ENCODE measurements around the gene MAJIN. TPM values are rescaled to one million over a fixed set of nuclear protein-coding genes. Genes with fewer than 3 reads are reported as not detected.
A peak's percentile ranks its signal among the peaks of the same experiment; 100 is the strongest.

MAJIN gene
- total and polyA plus RNA-seq, 11 donors = not detected

DNA sequence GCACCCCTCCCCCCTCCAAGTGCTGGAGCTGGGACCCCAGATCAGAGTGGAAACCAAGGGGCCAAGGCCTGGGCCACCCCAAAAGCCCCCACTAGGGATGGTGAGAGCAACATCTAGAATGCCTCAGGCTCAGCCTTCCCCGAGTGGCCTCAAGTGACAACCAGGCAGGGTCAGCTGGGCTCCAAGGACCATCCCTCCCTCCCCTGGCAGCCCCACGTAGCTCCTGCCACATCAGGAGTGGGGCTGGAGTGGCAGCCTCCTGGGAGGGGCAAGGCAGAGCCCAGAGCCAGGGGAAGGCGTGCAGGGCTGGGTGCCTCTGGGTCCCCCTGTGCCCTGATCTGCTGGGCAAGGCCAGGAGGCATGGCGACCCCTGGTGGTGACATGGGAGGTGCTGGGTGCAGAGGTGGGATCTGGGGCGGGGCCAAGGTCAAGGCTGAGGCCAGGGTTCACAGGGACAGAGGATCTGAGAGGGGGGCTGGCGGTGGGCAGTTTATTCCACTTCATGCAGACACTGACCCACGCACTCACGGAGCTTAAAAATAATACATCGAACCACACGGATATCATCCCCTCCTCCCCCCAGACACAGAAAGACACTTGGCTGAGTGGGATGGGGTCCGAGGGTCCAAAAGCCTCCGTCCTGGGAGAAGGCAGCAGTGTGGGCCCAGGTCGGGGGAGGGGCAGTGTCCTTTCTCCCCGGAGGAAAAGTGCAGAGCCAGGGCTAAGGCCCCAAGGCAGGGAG, 77.7 kb downstream of the MAJIN start:
- TF ChIP-seq, protein P1, sequence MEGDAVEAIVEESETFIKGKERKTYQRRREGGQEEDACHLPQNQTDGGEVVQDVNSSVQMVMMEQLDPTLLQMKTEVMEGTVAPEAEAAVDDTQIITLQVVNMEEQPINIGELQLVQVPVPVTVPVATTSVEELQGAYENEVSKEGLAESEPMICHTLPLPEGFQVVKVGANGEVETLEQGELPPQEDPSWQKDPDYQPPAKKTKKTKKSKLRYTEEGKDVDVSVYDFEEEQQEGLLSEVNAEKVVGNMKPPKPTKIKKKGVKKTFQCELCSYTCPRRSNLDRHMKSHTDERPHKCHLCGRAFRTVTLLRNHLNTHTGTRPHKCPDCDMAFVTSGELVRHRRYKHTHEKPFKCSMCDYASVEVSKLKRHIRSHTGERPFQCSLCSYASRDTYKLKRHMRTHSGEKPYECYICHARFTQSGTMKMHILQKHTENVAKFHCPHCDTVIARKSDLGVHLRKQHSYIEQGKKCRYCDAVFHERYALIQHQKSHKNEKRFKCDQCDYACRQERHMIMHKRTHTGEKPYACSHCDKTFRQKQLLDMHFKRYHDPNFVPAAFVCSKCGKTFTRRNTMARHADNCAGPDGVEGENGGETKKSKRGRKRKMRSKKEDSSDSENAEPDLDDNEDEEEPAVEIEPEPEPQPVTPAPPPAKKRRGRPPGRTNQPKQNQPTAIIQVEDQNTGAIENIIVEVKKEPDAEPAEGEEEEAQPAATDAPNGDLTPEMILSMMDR (IDR thresholded peaks at IDR 0.05) = peak; percentile 86 to 95 (median 90)
- no peak for TF ChIP-seq POLR2A (IDR thresholded peaks at IDR 0.05)
- H3K36me3 ChIP-seq = peaks cover 0 to 45% (median 36%) of the 10 kb centered on the region in 9 donors
- H3K27me3 ChIP-seq = no peaks in the 10 kb centered on the region
- WGBS, 4 donors = 21 to 36% (median 33%) methylated on average over 10 to 14 of the region's 14 CpGs
- DNase-seq (peak; percentile 85 to 96 (median 87)), ATAC-seq (peak; percentile 46 to 84 (median 80))
- H3K27ac ChIP-seq = peak overlapping the region in 6 of 12 donors; percentile 7 to 74 (median 48)
- peaks cover 0 to 47% (median 13%) of the 10 kb centered on the region in 12 donors for H3K4me1 ChIP-seq
- intact Hi-C loops (cut with DNase I) = loop anchor here (1.0 to 5.0 kb wide), 4 partner anchors 47 to 107 kb away; no protein-coding TSS in a partner anchor
- no peak overlapping the region for H3K4me3 ChIP-seq
- no peaks in the 10 kb centered on the region for H3K9me3 ChIP-seq

DNA sequence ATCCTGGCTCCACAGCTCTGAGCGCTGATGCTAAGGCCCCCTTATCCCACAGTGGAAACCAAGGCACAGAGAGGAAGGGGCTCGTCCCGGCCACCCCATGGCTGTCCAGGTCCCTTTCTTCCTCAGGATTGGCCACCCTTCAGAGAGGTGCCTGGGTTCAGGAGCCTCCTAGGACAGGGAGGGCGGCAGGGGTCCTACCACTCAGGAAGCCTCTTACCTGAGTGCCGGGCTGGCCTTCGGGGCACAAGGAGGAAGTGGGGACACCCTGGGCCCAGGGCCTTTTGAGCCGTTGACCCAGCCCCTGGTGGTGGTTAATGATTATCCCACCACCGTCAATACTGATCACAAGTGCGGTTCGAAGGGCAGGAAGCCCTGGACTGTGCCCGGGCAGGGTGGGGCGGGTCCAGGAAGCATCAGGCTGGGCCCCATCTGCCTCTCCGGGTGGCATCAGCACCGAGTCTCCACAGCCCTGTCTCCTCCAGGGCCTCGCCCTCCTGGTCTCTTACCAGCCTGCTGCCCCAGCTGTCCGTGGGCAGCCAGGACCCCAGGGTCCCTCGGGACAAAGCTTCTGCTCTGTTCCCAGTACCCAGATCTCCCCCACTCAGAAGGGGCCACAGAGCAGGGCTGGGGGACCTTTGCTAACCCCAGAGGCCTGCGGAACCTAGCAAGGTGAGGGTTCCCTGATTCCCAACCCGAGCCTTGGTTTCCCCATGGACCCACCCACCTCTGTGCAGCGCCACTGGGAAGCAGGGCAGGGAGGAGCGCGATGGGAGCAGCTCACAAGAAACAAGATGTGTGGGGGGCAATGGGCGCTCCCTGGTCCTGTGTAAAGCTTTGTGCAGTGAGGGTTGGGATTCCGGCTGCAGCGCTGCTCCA, 78.5 kb downstream of the MAJIN start:
- TF ChIP-seq, protein P1 (IDR thresholded peaks at IDR 0.05) = no peak
- TF ChIP-seq POLR2A (IDR thresholded peaks at IDR 0.05) = no peak
- intact Hi-C loops (cut with DNase I) = loop anchor here (1.0 to 5.0 kb wide), 4 partner anchors 46 to 106 kb away; no protein-coding TSS in a partner anchor
- H3K27me3 ChIP-seq = no peaks in the 10 kb centered on the region
- ATAC-seq = peak in 2 of 4 donors; percentile 7 to 9
- 75 to 82% (median 77%) methylated on average over 12 to 25 of the region's 25 CpGs for WGBS, 4 donors
- DNase-seq = peak in 1 of 5 donors; percentile 27
- peaks cover 0 to 37% (median 28%) of the 10 kb centered on the region in 9 donors for H3K36me3 ChIP-seq
- no peak overlapping the region for H3K4me3 ChIP-seq
- H3K27ac ChIP-seq = peak overlapping the region in 10 of 12 donors; percentile 7 to 74 (median 50)
- no peaks in the 10 kb centered on the region for H3K9me3 ChIP-seq
- H3K4me1 ChIP-seq = peaks cover 0 to 53% (median 13%) of the 10 kb centered on the region in 12 donors

DNA sequence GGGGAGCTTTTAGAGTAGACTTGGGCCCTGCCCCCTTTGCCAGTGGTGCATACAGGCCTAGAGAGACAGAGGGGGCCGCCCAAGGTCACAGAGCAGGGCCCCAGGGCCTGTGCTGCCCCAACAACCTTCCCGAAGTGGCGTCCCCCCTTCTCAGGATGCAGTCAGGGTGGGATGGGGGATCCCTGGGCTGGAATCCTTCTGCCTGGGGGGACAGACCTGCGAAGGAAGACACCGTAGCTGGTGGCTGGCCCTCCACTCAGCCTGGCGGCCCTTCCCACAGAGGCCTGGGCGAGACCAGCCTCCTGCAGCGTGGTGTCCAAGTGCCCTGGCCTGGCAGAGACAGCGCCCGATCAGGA, 79.1 kb downstream of the MAJIN start:
- Histone ChIP-seq H3K36me3 (peaks cover 0 to 31% (median 22%) of the 10 kb centered on the region in 9 donors), H3K4me3 (no peak overlapping the region), H3K4me1 (peaks cover 0 to 60% (median 18%) of the 10 kb centered on the region in 12 donors), H3K27ac (peak overlapping the region in 10 of 12 donors; percentile 7 to 74 (median 50)), H3K9me3 (no peaks in the 10 kb centered on the region), H3K27me3 (no peaks in the 10 kb centered on the region)
- ATAC-seq (no peak), DNase-seq (peak in 1 of 5 donors; percentile 22)
- 80 to 88% (median 84%) methylated on average over 2 to 10 of the region's 10 CpGs; no CpG with 5 or more reads in 1 of the 4 donors for WGBS, 4 donors
- intact Hi-C loops (cut with DNase I) = loop anchor here in 2 of 10 donors (5.0 kb wide), 2 partner anchors 101 to 106 kb away; no protein-coding TSS in a partner anchor
- peak in 1 of 2 donors; percentile 1 for TF ChIP-seq POLR2A (IDR thresholded peaks at IDR 0.05)
- TF ChIP-seq, protein P1 (IDR thresholded peaks at IDR 0.05) = no peak

All from heart left ventricle (tissue), 16 donors.